GM13976 (cell line): ENCODE measurements around the gene CNGA1.

Experiments used
- DNase-seq: peaks from one replicate; pipeline ENCODE4 v3.0.0; 2012; ENCODE audit warnings: low spot score
- CTCF ChIP-seq: IDR thresholded peaks from 2 replicates; pipeline ENCODE4 v1.5.1; 2012; ENCODE audit warnings: borderline replicate concordance, mild to moderate bottlenecking; ENCODE audit not compliant: insufficient read depth; ENCODE audit errors: extremely low read depth, missing control alignments, control extremely low read depth
- in situ Hi-C: fragments of 300-500 bp; cut with MboI; formaldehyde crosslinking; loops from one replicate; pipeline ENCODE4 v1.12.0; 2022; ENCODE audit warnings: low sequenced_read_pairs, mixed read lengths, inconsistent platforms; ENCODE audit not compliant: unreplicated experiment

The CNGA1 gene

GRCh38 chr4:48016141-48017107, at the start of gene CNGA1, which contains the start of gene NIPAL1:
CNGA1 (minus strand) TSS chr4:48016681; CDS start chr4:47952689, 63,992 bp downstream.
NIPAL1 (plus strand) TSS chr4:48016772; CDS start chr4:48016840, 68 bp downstream.
- TF ChIP-seq CTCF: peak; percentile 34
- peak; percentile 91 for DNase-seq
- in situ Hi-C loops: no loop called here

DNA sequence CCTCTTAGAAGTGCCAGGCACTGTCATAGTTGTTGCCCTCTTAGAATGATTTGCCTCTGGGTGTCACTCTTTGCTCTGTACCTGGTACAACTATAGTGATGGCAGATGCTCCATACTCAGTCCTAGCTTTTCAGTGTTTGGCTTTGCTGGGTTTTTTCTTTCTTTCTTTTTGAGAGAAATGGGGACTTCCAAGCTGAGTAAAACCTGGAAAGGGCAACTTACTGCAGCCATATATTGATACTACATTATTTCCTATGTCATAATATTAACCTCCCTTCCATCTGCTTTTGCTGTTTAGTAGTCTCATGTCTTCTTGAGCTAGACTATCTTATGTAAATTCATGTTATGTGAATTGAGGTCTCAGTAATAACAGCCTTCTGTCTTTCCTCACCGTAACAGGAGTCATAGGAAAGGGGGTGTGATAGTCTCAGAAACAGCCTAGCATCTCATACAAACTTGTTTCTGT, 49.1 kb upstream of the CNGA1 start:
- in situ Hi-C loops: no loop called here
- DNase-seq: no peak
- no peak for TF ChIP-seq CTCF

- DNase-seq: peak; percentile 34
- in situ Hi-C loops: no loop called here
- TF ChIP-seq CTCF: no peak
Observed at GRCh38 chr4:48064349-48064748, 47.9 kb upstream of the CNGA1 start.

DNA sequence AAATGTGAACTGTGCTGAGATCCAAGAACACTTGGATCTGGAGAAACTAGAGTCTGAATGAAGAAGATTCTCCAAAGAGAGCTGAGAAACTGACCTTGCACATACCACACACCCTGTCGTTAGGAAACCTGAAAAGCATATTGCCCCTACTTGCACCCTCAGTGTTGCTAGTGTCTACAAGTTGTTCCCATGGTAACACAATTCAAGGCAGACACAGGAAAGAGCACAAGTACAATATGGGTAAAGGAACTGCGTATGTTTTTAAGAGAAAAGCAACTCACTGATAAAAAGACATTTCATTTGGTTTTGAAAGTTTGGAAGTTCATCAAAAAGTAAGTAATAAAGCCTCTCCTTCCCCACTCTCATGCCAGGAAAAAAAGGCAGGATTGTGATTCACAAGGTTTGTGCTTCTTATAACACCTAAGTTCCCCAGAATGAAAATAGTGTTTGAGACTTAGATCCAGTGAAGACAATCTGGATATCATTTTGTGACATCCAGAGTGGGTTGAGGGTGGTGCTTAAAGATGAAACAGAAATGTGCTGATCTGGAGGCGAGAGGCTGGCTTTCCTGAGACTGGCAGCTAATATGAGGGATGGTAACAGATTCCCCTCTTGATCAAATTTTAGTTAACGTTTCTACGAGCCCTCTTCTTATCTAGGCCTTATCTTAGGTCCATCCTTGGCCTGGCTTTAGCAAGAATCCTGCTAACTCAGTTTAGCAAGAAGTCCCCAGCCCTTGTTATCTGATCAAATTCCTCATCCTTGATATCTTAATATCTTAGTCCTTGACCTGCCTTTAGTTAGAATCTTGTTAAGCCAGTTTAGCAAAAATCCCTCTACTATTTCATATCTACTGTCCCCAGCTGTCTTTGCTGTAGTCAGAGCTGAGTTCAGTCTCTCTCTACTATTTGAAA, 42.4 kb upstream of the CNGA1 start:
- in situ Hi-C loops: no loop called here
- no peak for TF ChIP-seq CTCF
- DNase-seq: no peak

- in situ Hi-C loops: no loop called here
- no peak for DNase-seq
- no peak for TF ChIP-seq CTCF
Observed at GRCh38 chr4:48051078-48051477, 34.6 kb upstream of the CNGA1 start.

DNA sequence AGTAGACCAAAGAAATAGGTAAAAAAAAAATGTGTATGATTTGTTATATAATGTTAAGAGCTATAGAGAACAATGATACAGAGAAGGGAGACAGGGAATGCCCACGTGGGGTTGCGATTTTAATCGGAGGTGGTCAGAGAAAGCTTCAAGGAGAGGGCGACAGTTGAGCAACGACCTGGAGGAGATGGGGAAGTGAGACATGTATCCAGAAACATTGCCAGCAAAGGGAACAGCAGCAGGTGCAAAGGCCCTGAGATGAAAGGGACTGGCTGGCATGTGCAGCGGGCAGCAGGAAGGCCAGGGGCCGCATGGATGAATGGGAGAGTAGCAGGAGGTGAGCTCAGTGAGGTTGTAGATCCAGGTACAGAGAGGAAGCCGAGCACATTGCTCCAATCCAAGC, 33.0 kb upstream of the CNGA1 start:
- no peak for TF ChIP-seq CTCF
- in situ Hi-C loops: no loop called here
- DNase-seq: no peak
